GM12874 (cell line): ENCODE data around the gene PAX6.

Experiments
- CTCF ChIP-seq: IDR thresholded peaks from 2 replicates; pipeline ENCODE4 v1.5.1; 2011; ENCODE audit warnings: low read depth, mild to moderate bottlenecking, control low read depth, low read length, moderate library complexity; ENCODE audit not compliant: insufficient read depth

The PAX6 gene

GRCh38 chr11:31809857-31810778 lies 1.0 kb downstream of the PAX6 start:
- TF ChIP-seq CTCF = no peak

- no peak for TF ChIP-seq CTCF
Measured at GRCh38 chr11:31809541-31809856, 1.6 kb downstream of the PAX6 start.

- no peak for TF ChIP-seq CTCF
Measured at GRCh38 chr11:31808721-31809540, 2.2 kb downstream of the PAX6 start.

- no peak for TF ChIP-seq CTCF
Measured at GRCh38 chr11:31807799-31808667, 3.1 kb downstream of the PAX6 start.

DNA sequence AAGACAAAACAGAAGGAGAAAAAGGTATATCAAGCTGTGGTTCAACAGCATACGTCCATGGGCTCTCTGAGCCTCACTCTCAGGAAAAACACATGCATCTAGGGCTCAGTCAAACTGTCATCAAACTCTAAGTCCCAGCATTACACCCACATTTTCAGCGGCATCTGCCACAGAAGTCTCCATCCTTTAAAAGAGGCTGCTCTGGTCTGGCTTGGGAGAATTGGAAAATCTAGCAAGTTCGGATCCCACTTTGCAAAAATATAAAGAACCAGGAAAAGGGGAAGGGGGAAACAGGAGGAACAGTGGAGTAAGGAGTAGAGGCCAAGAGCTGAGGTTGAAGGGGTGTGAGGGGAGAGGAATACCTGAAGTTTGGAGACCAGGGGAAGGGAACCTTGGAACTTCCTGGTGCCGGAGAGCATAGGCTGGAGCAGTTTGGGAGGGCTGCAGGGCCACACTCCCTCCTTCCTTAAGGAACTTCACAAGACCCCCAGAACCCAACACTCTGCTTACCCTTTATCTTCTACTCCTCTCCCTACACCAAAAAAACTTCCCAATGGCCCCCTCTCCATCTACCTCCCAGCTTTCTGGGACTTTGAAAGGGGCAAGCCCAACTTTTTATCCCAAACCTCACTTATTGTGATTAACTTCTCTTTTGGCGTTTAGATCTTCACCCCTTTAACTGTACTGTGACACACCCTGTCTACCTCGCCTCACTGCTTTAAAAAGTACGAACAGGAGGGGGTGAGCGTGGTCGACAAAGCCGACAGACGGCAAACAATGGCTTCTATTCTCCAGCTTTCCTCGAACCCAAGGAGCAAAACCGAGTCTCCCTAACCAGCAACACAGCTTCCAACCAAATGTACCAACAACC lies 4.0 kb downstream of the PAX6 start:
- no peak for TF ChIP-seq CTCF

DNA sequence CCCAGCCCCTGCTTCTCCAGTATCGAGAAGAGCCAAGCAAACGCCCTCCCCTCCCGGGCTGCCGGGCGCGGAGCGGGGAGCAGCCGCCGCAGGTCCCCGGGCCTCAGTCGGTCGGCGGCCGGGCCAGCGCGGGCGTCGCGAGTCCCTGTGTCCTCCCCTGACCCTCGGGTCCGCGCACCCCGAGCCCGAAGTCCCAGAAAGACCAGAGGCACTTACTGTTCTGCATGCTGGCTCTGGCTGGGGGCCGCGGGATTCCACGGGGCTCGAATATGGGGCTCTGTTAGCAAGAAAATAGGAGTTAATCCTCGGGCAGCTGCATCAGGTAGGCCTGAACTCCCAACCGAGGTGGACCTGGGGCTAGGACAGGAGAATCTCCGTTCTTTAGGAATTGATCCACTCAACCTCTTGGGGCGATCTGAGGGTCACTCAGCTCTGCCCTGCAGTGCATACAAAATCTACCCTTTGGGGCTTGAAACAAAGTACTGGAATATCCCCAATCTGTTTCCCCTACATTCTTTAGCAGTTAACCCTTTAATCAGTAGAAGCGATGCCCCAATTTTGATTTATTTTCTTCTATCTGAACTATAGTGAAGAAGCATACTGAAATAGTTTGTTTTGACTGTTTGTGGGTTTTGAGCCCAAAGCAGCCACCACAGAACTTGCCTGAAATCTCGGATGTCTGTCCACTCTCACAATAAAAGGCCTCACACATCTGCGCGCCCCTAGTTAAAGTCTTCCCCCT lies 4.8 kb downstream of the PAX6 start:
- no peak for TF ChIP-seq CTCF
